ENCODE data around the gene MIA. TPM values are rescaled to one million over a fixed set of nuclear protein-coding genes. Genes with fewer than 3 reads are reported as not detected.
A peak's percentile ranks its signal among the peaks of the same experiment; 100 is the strongest.

Gene MIA
- total RNA-seq, 1 experiment from 2014 or later = not detected

- no peak overlapping the region for H2AK5ac ChIP-seq (ENCODE audit: insufficient read length, low read length)
- no peak overlapping the region for H3K4ac ChIP-seq (ENCODE audit: low read depth, low read length)
- H3K23me2 ChIP-seq (ENCODE audit: insufficient read length, low read depth, low read length, poor library complexity, severe bottlenecking) = peaks cover 5% of the 10 kb centered on the region
- peaks cover 6% of the 10 kb centered on the region; the same call in 1 of the 2 replicates for H3K79me2 ChIP-seq (ENCODE audit: insufficient read depth, low read length)
- no peaks in the 10 kb centered on the region for H3K9me3 ChIP-seq (ENCODE audit: control insufficient read depth, low read depth, low read length)
- peak; percentile 97 for TF ChIP-seq CTCF (conservative IDR thresholded peaks at IDR 0.05)
- H3K14ac ChIP-seq (ENCODE audit: insufficient read depth, low read length) = no peak overlapping the region
- peaks cover 8% of the 10 kb centered on the region for H3K79me1 ChIP-seq (ENCODE audit: insufficient read depth, low read depth, low read length, poor library complexity, severe bottlenecking)
- no peaks in the 10 kb centered on the region for H3K27me3 ChIP-seq (ENCODE audit: insufficient read depth, low read length)
- peaks cover 15% of the 10 kb centered on the region for H3K4me1 ChIP-seq (ENCODE audit: insufficient read depth, low read length)
- peak overlapping the region; percentile 50 to 74 for H3K4me3 Mint-ChIP-seq
- WGBS (ENCODE audit: extremely low coverage, insufficient read length, low lambda C conversion rate) = no CpG with 5 or more reads among the region's 26 CpGs
- no peak overlapping the region for H3K27ac ChIP-seq (ENCODE audit: insufficient read length, low read depth, low read length)
- no peak overlapping the region for H2AFZ ChIP-seq (ENCODE audit: low read length)
- H4K8ac ChIP-seq (replicated peaks; ENCODE audit: insufficient read length, low read depth, low read length) = no peak overlapping the region
- peaks cover 6% of the 10 kb centered on the region for H3K27me3 Mint-ChIP-seq (ENCODE audit: low read depth)
- H2BK15ac ChIP-seq (ENCODE audit: low read depth, low read length) = no peak overlapping the region
- no peaks in the 10 kb centered on the region; a peak in 2 of 5 replicates for H3K9me3 Mint-ChIP-seq
- H3K4me1 Mint-ChIP-seq = peaks cover 69 to 75% of the 10 kb centered on the region in 2 experiments
- peak overlapping the region; percentile 7 for H3K4me2 ChIP-seq (ENCODE audit: insufficient read depth, insufficient read length, low read length)
- no peak overlapping the region for H3K23ac ChIP-seq (ENCODE audit: insufficient read length, low read depth, low read length)
- H3K9ac ChIP-seq (ENCODE audit: extremely low read depth, insufficient read length, low read length) = no peak overlapping the region
- peaks cover 4% of the 10 kb centered on the region for H4K20me1 ChIP-seq (ENCODE audit: control insufficient read depth, insufficient read depth, insufficient read length)
- no peak overlapping the region for H3T11ph ChIP-seq (ENCODE audit: low read length)
- H3K18ac ChIP-seq (ENCODE audit: insufficient read length, low read depth, low read length) = no peak overlapping the region
- H2BK120ac ChIP-seq (ENCODE audit: low read depth, low read length, poor library complexity, severe bottlenecking) = no peak overlapping the region
- DNase-seq = peak; percentile 99
- H2BK12ac ChIP-seq (ENCODE audit: insufficient read length, low read depth, low read length) = no peak overlapping the region
- H3K36me3 Mint-ChIP-seq (ENCODE audit: insufficient read depth in 1 of 3, low read depth in 3 of 3) = peaks cover 31 to 63% (median 50%) of the 10 kb centered on the region in 3 experiments; a peak in 6 of 7 replicates
- H2BK5ac ChIP-seq (ENCODE audit: insufficient read length, low read length) = no peak overlapping the region
- H3K56ac ChIP-seq (ENCODE audit: insufficient read length, low read depth, low read length) = no peak overlapping the region
- no peak overlapping the region for H4K91ac ChIP-seq (ENCODE audit: insufficient read length, low read depth, low read length)
- no peak overlapping the region for H2BK20ac ChIP-seq (ENCODE audit: low read depth, low read length, poor library complexity, severe bottlenecking)
- no peak overlapping the region for H4K5ac ChIP-seq (ENCODE audit: insufficient read length, low read depth, low read length)
- H3K27ac Mint-ChIP-seq = peak overlapping the region in 2 of 3 experiments; percentile 95 to 97; a peak in 4 of 7 replicates
These were observed 31.3 kb downstream of the MIA start for GRCh38 chr19:40806423-40807146.
